NOMO-1 treated with DMSO at 0.1 percent for 48 hours (cell line): ENCODE data around the gene TMEM191B.
"Not testable (repeated sequence)": the region's sequence is repeated elsewhere in the genome, so short reads cannot be mapped to it uniquely, and the experiment has no call there.

Source experiments
- DNase-seq: peaks from one replicate; lab custom pipeline; 2025; ENCODE audit not compliant: unreplicated experiment; lab: John Stamatoyannopoulos, UW

The TMEM191B gene

GRCh38 chr22:18554280-18555256 lies 27.0 kb downstream of the TMEM191B start:
- DNase-seq = not testable (repeated sequence)

- not testable (repeated sequence) for DNase-seq
Measured at GRCh38 chr22:18558516-18558915, 30.9 kb downstream of the TMEM191B start.

GRCh38 chr22:18558939-18559338 lies 31.3 kb downstream of the TMEM191B start:
- DNase-seq = not testable (repeated sequence)

- not testable (repeated sequence) for DNase-seq
Measured at GRCh38 chr22:18560099-18560974, 32.7 kb downstream of the TMEM191B start.

- DNase-seq = not testable (repeated sequence)
Measured at GRCh38 chr22:18570509-18571246, 43.1 kb downstream of the TMEM191B start.

GRCh38 chr22:18573483-18574164 lies 46.0 kb downstream of the TMEM191B start:
- not testable (repeated sequence) for DNase-seq

- DNase-seq = not testable (repeated sequence)
Measured at GRCh38 chr22:18574555-18574954, 47.0 kb downstream of the TMEM191B start.

GRCh38 chr22:18575686-18576085 lies 48.1 kb downstream of the TMEM191B start:
- DNase-seq = not testable (repeated sequence)

- DNase-seq = not testable (repeated sequence)
Measured at GRCh38 chr22:18577090-18577818, 49.7 kb downstream of the TMEM191B start.

GRCh38 chr22:18577847-18578246 lies 50.2 kb downstream of the TMEM191B start:
- DNase-seq = not testable (repeated sequence)
